ENCODE measurements around the gene SEC14L5. TPM values are rescaled to one million over a fixed set of nuclear protein-coding genes. Genes with fewer than 3 reads are reported as not detected.

Gene SEC14L5
- total and polyA plus RNA-seq, 10 donors: 0.06 to 0.94 (median 0.26) TPM; not detected in 1

DNA sequence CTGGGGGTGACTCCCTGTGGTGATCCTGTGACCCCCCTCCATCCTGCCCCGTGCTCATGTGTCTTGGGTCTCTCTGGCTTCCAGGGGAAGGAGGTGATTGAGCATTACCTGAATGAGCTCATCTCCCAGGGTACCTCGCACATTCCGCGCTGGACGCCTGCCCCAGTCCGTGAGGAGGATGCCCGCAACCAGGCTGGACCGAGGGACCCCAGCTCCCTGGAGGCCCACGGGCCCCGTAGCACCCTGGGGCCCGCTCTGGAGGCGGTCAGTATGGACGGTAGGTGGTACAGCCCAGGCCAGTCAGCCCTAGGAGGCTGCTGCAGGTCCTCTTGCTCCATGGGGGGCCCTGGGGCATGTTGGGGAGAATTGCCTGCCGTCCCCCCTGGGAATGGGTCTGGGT is 33.6 kb downstream of the SEC14L5 start:
- peaks cover 5 to 90% (median 43%) of the 10 kb centered on the region in 7 donors for H3K27me3 ChIP-seq (replicated peaks in 1 of 7)
- 79 to 95% (median 90%) methylated on average over 13 to 14 of the region's 14 CpGs for WGBS, 5 donors
- no peak for TF ChIP-seq POLR2AphosphoS5 (IDR thresholded peaks at IDR 0.05)
- TF ChIP-seq POLR2A (IDR thresholded peaks at IDR 0.05): no peak
- TF ChIP-seq, protein P1, sequence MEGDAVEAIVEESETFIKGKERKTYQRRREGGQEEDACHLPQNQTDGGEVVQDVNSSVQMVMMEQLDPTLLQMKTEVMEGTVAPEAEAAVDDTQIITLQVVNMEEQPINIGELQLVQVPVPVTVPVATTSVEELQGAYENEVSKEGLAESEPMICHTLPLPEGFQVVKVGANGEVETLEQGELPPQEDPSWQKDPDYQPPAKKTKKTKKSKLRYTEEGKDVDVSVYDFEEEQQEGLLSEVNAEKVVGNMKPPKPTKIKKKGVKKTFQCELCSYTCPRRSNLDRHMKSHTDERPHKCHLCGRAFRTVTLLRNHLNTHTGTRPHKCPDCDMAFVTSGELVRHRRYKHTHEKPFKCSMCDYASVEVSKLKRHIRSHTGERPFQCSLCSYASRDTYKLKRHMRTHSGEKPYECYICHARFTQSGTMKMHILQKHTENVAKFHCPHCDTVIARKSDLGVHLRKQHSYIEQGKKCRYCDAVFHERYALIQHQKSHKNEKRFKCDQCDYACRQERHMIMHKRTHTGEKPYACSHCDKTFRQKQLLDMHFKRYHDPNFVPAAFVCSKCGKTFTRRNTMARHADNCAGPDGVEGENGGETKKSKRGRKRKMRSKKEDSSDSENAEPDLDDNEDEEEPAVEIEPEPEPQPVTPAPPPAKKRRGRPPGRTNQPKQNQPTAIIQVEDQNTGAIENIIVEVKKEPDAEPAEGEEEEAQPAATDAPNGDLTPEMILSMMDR (IDR thresholded peaks at IDR 0.05 in 8 of 11, conservative IDR thresholded peaks at IDR 0.05 in 3 of 11): no peak

DNA sequence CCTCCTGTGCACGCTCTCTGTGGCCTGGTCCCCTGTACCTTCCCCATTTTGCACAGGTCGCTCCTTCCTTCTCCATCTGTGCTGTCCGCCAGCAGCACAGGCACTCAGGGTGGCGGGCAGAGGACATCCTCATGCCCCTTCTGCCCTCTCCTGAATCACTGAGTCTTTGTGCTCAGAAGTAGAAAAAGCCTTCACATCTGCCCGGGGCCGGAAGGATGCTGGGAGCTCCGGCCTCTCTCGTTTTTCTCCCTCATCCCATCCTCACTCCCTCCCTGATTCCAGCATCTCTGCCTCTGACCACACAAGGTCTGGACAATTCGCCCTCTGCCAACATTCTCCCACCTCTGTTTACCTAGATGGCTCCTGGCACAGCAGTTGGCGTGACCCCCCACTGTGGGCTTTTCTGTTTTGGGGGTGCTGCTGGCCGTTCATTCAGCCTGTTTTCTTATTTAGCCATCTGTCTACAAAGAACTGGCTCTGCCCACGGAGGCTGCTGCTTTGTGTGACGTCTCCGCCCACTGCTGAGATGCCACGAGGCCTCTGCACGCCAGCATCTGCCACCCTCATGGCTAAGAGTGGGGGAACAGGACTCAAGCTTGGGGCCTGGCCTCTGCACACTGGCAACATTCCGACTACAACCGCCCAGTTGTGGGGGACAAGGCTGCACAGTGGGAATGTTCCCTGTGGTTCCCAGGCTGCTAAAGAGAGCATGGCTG is 36.7 kb downstream of the SEC14L5 start:
- TF ChIP-seq POLR2A (IDR thresholded peaks at IDR 0.05) (no peak), POLR2AphosphoS5 (IDR thresholded peaks at IDR 0.05) (no peak)
- TF ChIP-seq, protein P1 (IDR thresholded peaks at IDR 0.05 in 8 of 11, conservative IDR thresholded peaks at IDR 0.05 in 3 of 11): no peak
- Histone ChIP-seq H3K4me3 (no peak overlapping the region), H3K9me3 (no peaks in the 10 kb centered on the region), H3K36me3 (no peaks in the 10 kb centered on the region), H3K4me1 (no peaks in the 10 kb centered on the region), H3K27me3 (replicated peaks in 1 of 7) (peaks cover 0 to 65% (median 15%) of the 10 kb centered on the region in 7 donors), H3K27ac (no peak overlapping the region)
- peak; percentile 54 for DNase-seq
- WGBS, 5 donors: 69 to 80% (median 70%) methylated on average over 17 of the region's 18 CpGs
- intact Hi-C loops (cut with DNase I; ENCODE audit: low total_unique reads): no loop called here

More for the DNA sequence above, 33.6 kb downstream of the SEC14L5 start:
- no peaks in the 10 kb centered on the region for H3K36me3 ChIP-seq
- peak; percentile 54 for DNase-seq
- no peak overlapping the region for H3K27ac ChIP-seq
- H3K4me1 ChIP-seq: peaks cover 0 to 10% (median 0%) of the 10 kb centered on the region in 6 donors
- intact Hi-C loops (cut with DNase I; ENCODE audit: low total_unique reads): no loop called here
- no peak overlapping the region for H3K4me3 ChIP-seq
- peaks cover 0 to 11% (median 0%) of the 10 kb centered on the region in 8 donors for H3K9me3 ChIP-seq

DNA sequence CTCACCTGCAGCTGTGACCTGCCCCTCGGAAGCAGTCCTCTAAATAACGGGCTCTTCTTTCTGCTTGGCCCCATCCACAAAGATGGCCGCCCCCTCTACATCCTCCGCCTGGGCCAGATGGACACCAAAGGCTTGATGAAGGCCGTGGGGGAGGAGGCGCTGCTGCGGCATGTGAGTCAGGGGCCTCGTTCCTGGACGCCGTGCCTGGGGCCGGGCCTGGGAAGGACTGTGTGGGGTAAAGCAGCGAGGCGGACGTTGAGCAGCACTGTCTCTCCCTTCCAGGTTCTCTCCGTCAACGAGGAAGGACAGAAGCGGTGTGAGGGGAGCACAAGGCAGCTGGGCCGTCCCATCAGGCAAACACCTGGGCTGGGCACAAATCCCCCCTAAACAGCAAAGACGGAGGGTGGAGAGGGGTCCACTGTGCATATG is 42.5 kb downstream of the SEC14L5 start:
- Histone ChIP-seq H3K36me3 (no peaks in the 10 kb centered on the region), H3K27me3 (replicated peaks in 1 of 7) (peaks cover 0 to 42% (median 0%) of the 10 kb centered on the region in 7 donors), H3K4me3 (no peak overlapping the region), H3K27ac (no peak overlapping the region), H3K9me3 (no peaks in the 10 kb centered on the region), H3K4me1 (no peaks in the 10 kb centered on the region)
- intact Hi-C loops (cut with DNase I; ENCODE audit: low total_unique reads): no loop called here
- WGBS, 5 donors: 84 to 91% (median 90%) methylated on average over 19 of the region's 19 CpGs
- TF ChIP-seq POLR2A (IDR thresholded peaks at IDR 0.05) (no peak), POLR2AphosphoS5 (IDR thresholded peaks at IDR 0.05) (no peak)
- TF ChIP-seq, protein P1 (IDR thresholded peaks at IDR 0.05 in 8 of 11, conservative IDR thresholded peaks at IDR 0.05 in 3 of 11): no peak
- DNase-seq: peak; percentile 41

DNA sequence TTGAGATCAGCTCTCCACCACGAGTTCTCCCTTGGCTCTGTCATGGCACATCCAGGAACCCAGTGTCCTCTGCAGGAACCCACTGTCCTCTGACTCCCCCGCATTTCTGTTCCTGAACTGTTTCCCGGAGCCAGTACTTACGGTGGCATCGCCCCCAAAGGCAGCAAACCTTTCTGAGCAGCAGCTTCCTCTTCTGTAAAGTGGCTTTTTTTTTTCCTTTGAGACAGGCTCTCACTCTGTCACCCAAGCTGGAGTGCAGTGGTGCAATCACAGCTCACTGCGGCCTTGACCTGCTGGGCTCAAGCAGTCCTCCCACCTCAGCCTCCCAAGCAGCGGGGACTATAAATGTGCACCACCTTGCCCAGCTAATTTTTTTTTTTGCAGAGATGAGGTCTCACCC is 43.4 kb downstream of the SEC14L5 start:
- Histone ChIP-seq H3K4me1 (no peaks in the 10 kb centered on the region), H3K4me3 (no peak overlapping the region), H3K9me3 (no peaks in the 10 kb centered on the region), H3K27me3 (replicated peaks in 1 of 7) (peaks cover 0 to 38% (median 0%) of the 10 kb centered on the region in 7 donors), H3K36me3 (no peaks in the 10 kb centered on the region), H3K27ac (no peak overlapping the region)
- WGBS, 5 donors: 22 to 34% (median 28%) methylated on average over 7 of the region's 7 CpGs
- intact Hi-C loops (cut with DNase I; ENCODE audit: low total_unique reads): no loop called here
- peak; percentile 31 for DNase-seq
- TF ChIP-seq POLR2AphosphoS5 (IDR thresholded peaks at IDR 0.05) (no peak), POLR2A (IDR thresholded peaks at IDR 0.05) (no peak)
- TF ChIP-seq, protein P1 (IDR thresholded peaks at IDR 0.05 in 8 of 11, conservative IDR thresholded peaks at IDR 0.05 in 3 of 11): no peak

Data from spleen (tissue), 11 donors.